ENCODE data around the gene PIGB. TPM values are rescaled to one million over a fixed set of nuclear protein-coding genes. Genes with fewer than 3 reads are reported as not detected.
"Not testable (repeated sequence)": the region's sequence is repeated elsewhere in the genome, so short reads cannot be mapped to it uniquely, and the experiment has no call there.

The PIGB gene
- total RNA-seq, 1 donor, result 19.6 TPM

- H3K4me3 ChIP-seq (ENCODE audit: low read depth, low read length), result peak overlapping the region; percentile 88
- no peak for TF ChIP-seq CTCF (IDR thresholded peaks at IDR 0.05; ENCODE audit: insufficient read depth, low read length)
- no peak for DNase-seq (ENCODE audit: low read depth)
Measured at GRCh38 chr15:55288006-55288717, 30.9 kb upstream of the PIGB start.

GRCh38 chr15:55289011-55289745 is 29.8 kb upstream of the PIGB start:
- no peak for TF ChIP-seq CTCF (IDR thresholded peaks at IDR 0.05; ENCODE audit: insufficient read depth, low read length)
- peak; percentile 47 for DNase-seq (ENCODE audit: low read depth)
- H3K4me3 ChIP-seq (ENCODE audit: low read depth, low read length), result peak overlapping the region; percentile 88

GRCh38 chr15:55289746-55290527 is 29.1 kb upstream of the PIGB start, which contains the start of gene RAB27A:
RAB27A (minus strand) TSS chr15:55289813; CDS start chr15:55234934, 54,879 bp downstream.
- H3K4me3 ChIP-seq (ENCODE audit: low read depth, low read length), result peak within 1 kb of the TSS; percentile 88
- peak; percentile 81 for DNase-seq (ENCODE audit: low read depth)
- TF ChIP-seq CTCF (IDR thresholded peaks at IDR 0.05; ENCODE audit: insufficient read depth, low read length), result no peak

- DNase-seq (ENCODE audit: low read depth), result no peak
- TF ChIP-seq CTCF (IDR thresholded peaks at IDR 0.05; ENCODE audit: insufficient read depth, low read length), result peak; percentile 90
- H3K4me3 ChIP-seq (ENCODE audit: low read depth, low read length), result peak overlapping the region; percentile 88
Measured at GRCh38 chr15:55290528-55291057, 28.4 kb upstream of the PIGB start.

- H3K4me3 ChIP-seq (ENCODE audit: low read depth, low read length), result no peak overlapping the region
- DNase-seq (ENCODE audit: low read depth), result no peak
- no peak for TF ChIP-seq CTCF (IDR thresholded peaks at IDR 0.05; ENCODE audit: insufficient read depth, low read length)
Measured at GRCh38 chr15:55297315-55297714, 21.7 kb upstream of the PIGB start.

GRCh38 chr15:55302801-55303200 is 16.2 kb upstream of the PIGB start:
- not testable (repeated sequence) for DNase-seq (ENCODE audit: low read depth); H3K4me3 ChIP-seq (ENCODE audit: low read depth, low read length)
